Middle frontal gyrus (tissue), 1 donor: Measurements from ENCODE around the gene FOXP4.

Source experiments
- DNase-seq: peaks from one replicate; pipeline ENCODE4 v3.0.0-alpha.2; 2015; ENCODE audit warnings: low spot score; ENCODE audit errors: extremely low spot score

Gene FOXP4

GRCh38 chr6:41563060-41563776 lies 17.0 kb downstream of the FOXP4 start:
- no peak for DNase-seq

- DNase-seq, result no peak
Measured at GRCh38 chr6:41564448-41565142, 18.4 kb downstream of the FOXP4 start.

- no peak for DNase-seq
Measured at GRCh38 chr6:41565701-41566100, 19.5 kb downstream of the FOXP4 start.

GRCh38 chr6:41566961-41567360 lies 20.8 kb downstream of the FOXP4 start:
- no peak for DNase-seq

GRCh38 chr6:41567684-41568083 lies 21.5 kb downstream of the FOXP4 start:
- DNase-seq, result no peak

- DNase-seq, result no peak
Measured at GRCh38 chr6:41568202-41568584, 22.0 kb downstream of the FOXP4 start.

- no peak for DNase-seq
Measured at GRCh38 chr6:41568585-41569384, 22.6 kb downstream of the FOXP4 start.

- DNase-seq, result no peak
Measured at GRCh38 chr6:41570259-41570615, 24.1 kb downstream of the FOXP4 start.

GRCh38 chr6:41571021-41571780 lies 25.0 kb downstream of the FOXP4 start:
- no peak for DNase-seq

- DNase-seq, result no peak
Measured at GRCh38 chr6:41572613-41573012, 26.4 kb downstream of the FOXP4 start.

GRCh38 chr6:41573276-41573675 lies 27.1 kb downstream of the FOXP4 start:
- no peak for DNase-seq

GRCh38 chr6:41573985-41574384 lies 27.8 kb downstream of the FOXP4 start:
- DNase-seq, result no peak

- no peak for DNase-seq
Measured at GRCh38 chr6:41575598-41575997, 29.4 kb downstream of the FOXP4 start.

GRCh38 chr6:41576667-41577066 lies 30.5 kb downstream of the FOXP4 start:
- DNase-seq, result no peak

GRCh38 chr6:41577356-41578216 lies 31.4 kb downstream of the FOXP4 start:
- DNase-seq, result no peak

GRCh38 chr6:41578217-41579087 lies 32.3 kb downstream of the FOXP4 start:
- DNase-seq, result no peak

- DNase-seq, result no peak
Measured at GRCh38 chr6:41579088-41579610, 33.0 kb downstream of the FOXP4 start.

GRCh38 chr6:41580690-41581089 lies 34.5 kb downstream of the FOXP4 start:
- DNase-seq, result no peak

GRCh38 chr6:41581381-41581991 lies 35.3 kb downstream of the FOXP4 start:
- DNase-seq, result no peak
